ELR (cell line): ENCODE results near the gene NEB.

Source experiments
- DNase-seq: peaks from one replicate; pipeline ENCODE4 v3.0.0-alpha.2; 2015; ENCODE audit warnings: low read depth

The NEB gene

DNA sequence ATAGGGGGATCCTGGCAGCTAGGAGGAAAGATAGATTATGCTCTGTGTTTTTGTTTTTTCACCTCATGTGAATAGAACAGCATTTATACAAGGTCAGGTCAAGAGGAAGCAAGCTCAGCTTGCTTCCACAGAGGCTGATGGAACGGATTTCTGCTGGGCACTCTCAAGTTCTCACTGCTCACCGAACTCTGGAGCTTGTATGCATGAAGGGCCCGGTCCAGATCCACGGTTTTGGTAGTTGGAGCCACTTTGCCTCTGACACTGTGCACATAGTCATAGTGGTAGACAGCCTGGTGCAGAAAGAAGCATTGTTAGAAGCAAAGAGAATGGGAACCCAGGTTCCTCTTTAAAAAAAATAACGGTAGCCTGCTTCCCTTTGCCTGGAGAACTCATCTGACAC is 182.7 kb downstream of the NEB start:
- no peak for DNase-seq

DNA sequence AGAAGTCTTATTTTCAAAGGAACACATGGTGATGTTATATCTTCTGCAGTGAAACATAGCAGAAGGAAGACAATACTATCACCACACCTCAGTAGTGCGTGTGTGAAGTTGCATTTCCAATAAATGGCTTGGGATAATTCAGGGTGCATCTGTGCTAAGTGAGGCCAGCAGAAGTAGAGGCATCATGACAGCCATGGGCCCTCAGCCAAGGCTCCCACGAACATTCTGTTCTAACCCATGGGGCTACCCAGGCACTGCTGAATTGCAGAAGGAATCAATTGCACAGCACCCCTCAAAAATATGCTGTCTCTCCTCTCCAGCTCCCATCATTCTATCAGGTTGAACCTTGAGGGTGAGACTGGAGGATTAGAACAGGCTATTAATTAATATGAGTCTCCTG is 185.1 kb downstream of the NEB start:
- no peak for DNase-seq

DNA sequence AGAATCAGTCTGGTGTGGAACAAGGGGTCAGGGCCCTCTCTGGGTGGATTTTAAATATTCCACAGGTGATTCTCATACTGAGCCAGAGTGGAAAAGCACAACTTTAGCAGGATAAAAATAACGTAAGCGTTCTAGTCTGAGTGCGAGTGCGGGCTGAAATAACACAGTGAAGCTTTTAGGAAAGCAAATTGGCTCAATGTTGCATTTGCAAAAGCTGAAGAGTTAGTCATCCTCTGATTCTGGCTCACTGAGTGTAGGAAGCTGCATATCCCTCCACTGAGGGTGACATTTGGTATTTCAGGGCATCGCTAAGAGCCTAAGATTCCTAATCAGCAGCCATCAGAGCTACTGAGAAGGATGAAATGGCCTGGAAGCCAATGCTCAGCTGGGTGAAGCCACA is 189.8 kb downstream of the NEB start:
- no peak for DNase-seq

DNA sequence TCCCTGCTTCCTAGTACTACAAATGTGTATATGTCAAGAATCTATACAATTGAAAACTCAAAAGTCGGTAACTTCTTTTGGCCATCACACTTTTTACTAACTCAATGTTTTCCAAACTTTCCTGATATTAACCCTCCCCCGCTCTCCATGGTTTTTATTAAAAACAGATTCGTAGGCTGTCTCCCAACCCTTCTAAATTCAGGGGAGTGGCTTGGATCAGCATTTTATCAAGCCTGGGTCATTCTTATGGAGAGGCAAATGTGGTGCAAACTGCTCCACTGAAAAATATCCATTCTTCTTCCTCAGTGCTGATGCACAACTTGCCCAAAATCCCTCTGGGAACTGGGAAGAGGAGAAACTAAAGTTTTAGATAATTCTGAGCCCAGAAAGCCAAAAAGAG is 190.4 kb downstream of the NEB start:
- no peak for DNase-seq

DNA sequence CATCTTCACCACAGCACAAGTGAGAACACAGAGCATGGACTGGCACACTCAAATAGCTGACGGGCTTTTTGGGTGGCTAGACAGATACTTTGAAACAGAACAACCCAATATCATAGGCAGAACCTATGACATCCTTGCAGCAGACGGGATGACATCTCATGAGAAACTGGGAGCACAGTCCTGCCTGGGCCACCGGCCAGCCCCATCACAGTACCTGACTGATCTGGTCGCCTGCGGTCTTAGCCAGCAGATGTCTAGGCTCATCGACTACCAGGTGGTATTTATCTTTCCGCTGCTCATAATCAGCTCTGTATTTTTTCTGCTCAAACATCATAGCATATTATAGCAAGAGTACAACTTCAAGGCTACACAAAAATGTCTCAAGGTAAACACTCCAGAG is 200.3 kb downstream of the NEB start:
- no peak for DNase-seq

DNA sequence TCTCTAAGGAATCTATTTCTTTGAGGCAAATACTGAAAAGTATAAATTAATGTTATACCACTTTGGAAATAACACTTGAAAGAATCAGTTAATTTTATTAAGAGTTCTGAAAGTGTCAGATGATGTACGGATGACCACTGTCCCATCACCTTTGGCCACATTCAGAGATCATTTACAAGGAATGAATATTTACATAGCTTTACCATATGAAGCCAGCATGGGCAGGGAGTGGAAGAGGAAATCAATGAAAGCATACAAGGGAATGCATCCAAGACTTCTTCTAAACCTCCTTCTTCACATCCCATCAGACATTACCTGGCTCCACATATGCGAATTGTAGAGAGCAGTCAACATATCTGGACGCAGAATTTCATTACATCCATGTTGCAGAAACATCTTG is 201.1 kb downstream of the NEB start:
- DNase-seq = no peak

DNA sequence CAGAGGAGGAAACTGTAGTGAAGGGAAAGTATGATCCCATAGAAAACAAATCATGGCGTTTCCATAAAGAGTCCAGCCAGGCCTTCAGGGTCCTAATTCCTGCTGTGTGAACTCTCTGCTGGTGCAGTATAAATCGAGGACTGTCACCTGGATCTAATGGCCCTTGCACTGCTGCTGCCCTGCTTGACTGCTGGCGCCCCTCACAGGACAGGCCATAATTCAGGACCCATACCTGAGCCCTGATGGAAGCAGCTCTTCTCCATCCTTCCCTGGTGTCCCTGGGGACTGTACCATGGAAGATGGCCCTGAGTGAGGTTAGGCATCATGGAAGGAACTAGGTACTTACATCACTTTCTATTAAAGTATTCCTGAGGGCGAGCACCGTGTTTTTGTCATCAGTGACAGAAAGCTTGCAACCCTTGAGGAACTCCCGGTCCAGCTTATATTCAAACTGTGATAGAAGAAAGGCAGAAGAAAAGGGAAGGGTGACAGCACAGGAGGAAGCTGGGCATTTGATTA is 207.6 kb downstream of the NEB start:
- no peak for DNase-seq

DNA sequence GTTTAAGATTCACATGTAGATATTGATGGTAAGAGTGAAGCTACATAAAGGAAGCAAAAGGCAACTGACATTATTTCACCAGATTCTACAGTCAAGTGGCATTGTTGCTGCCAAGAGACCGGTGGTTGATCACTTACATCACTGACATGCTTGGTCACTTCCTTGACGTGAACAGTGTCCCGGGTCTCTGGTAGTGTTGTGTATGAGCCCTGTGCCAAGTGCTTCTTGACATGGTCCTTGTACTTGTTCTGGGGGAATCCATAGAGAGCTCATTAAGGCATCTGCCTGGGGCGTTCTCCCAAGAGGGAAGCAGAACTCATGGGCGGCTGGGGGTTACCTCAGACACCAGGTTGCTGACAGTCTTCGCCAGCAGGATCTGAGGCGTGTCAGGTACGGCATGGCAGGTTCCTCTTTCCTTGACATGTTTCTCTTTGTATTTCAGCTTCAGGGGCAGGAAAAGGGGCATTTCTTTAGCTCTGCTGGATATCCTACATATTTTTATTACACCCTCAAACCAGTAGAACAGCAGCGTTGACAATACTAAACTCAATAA is 208.4 kb downstream of the NEB start:
- no peak for DNase-seq

DNA sequence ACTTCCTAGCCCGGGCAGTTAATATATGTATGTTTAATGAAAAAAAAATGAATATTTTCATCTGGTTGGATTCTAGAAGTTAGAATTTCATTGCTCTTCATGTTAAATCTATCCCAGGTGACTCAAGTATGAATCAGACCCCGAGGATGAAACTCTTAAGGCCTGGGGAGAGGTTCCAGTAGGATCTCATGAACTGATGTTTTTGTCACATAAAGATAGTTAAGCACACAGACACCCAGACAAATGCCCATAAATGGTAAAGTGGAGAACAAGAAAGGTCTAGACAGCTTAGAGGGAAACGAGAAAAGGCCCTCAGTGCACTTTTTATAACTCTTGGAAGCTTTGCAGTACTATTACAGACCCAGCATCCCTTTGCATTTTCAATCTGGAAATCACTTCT is 210.4 kb downstream of the NEB start:
- peak; percentile 47 for DNase-seq

DNA sequence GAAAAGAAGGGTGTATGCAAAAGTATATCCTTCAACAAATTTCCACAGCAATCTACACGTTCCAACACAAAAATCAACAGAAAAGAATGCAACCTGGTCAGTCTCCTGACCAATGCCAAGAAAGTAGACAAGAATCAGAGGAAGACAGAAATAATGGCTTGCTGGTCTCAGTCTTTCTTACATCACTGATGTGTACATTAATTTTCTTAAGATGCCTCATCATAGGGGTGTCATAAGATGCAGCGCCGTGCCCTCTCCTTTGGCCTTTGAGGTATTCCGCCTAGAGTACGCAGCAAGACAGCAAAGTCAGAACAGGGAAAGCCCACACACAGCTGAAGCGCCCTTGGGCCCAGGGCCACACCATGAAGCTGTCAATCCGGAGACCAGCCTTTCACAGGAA is 211.7 kb downstream of the NEB start:
- DNase-seq = no peak

DNA sequence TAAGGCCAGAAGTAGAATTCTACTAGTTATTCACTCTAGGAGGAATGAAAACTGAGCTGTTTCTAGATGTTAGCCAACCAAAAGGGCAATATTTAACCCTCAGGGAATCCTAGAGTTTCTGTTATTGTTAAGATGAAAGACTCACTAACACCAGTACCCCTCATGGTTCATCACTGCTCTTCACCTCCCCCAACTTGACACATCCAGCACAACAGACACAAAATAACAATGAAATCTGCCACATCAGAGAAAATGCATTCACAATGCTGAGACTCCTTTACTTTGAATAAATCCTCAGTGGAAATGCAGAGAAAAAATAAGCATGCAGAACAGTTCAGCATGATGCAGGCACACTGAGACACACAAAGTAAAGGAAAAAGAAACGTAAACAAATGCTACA is 213.3 kb downstream of the NEB start:
- no peak for DNase-seq

DNA sequence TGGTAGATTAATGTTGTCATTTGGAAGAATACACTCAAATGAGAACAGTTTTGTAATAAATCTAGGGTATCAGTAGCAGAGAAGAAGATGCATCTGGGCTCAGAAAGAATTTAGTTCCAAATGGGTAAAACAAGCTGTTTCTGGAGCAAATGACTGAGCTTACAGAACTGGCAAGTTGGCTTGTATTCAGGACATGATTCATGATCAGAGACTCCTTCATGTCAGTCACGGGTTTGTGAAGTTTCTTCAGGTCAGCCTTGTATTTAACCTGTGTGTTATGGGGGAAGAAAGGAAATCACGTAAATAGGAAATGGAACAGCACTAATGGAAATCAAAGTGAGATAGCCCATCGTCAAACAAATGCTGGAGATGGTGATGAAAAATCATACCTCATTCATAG is 215.5 kb downstream of the NEB start:
- peak; percentile 19 for DNase-seq

DNA sequence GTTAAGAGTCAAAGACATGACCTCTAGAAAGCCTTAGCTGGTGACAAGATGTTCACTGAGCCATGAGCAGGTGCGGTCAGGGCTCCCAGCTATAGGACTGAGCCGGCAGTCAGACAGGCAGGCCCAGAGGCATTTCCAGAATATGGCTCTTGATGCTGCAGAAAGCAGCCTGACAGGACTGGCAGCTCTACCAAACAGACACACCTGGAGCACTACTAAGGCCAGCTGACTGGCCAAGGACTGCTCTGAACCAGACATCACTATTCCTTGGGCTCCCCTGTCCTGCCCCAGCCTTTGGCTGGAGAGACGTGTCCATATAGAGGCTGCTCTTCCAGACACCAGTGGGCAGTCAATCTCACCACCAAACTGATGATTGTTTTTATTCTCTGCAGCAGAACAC is 225.8 kb downstream of the NEB start:
- no peak for DNase-seq

DNA sequence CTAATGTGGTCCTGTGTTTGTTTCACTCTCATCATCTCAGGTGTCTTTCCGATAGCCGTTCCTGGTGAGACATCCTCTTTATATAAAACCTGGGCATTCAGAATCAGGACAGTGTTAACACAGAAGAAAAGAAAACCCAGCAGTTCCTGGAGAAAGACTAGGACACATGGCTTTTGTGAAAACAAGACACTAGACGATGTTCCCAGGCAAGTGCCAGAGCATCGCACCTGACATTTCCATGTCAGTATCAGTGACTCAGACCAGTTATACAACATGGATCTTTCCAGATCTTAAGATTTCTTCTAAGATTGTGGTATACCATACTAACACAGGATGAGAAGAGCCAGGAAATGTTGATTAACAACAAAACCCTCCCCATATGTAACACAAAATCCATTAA is 228.1 kb downstream of the NEB start:
- DNase-seq = no peak

DNA sequence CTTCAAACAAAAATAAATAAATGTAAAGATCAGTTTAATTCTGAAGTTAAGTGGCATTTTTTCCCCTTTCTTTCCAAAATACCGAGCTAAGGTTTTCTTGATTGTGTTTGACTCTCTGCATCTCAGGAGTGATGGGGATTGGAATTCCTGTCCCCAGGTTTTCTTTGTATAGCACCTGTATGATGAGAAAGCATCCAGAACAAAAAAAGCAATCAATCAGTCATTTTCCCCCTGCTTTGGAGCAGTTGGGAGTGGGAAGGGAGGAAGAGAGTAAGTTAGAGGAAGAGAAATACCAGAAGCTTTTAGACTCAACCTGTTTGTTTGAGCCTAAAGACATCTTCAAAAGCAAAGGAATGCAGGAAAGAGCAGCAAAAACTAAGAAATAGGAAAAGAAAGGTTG is 236.1 kb downstream of the NEB start:
- no peak for DNase-seq

DNA sequence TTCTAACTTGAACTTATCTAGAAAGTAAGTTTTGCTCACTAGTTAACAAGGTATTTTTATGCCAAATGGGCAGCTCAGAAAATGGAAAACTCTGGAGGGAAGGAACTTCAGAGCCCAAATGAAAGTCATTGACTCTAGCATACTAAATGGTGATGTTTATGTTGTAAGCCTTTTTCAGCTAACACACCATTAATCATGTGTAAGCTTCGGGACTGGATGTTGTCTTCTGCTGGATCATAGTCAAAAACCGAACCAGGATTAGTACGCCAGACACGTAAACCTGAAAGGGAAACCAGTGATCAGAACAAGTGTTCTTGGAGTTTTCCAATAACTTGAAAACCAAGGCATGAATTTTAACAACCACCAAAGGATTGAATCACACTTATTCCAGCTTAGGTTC is 242.8 kb downstream of the NEB start:
- no peak for DNase-seq

DNA sequence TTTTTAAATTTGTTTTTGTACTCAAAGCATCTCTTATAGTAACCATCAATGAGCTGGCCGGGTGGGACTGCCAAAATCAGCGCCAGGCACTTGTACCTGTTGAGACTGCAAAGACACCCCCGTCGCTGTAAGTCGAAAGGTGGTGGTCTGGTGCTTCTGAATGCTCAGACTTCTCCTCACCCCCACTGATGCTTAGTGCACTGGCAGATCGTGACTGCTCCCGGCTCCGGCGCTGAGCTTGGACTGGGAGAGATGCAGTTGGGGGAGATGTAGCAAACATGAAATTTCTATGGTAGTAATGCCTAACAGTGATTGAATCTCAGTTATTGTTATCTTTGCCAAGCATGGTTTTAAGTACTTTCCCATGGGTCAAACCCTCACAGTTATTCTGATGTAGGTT is 244.0 kb downstream of the NEB start:
- DNase-seq = no peak

DNA sequence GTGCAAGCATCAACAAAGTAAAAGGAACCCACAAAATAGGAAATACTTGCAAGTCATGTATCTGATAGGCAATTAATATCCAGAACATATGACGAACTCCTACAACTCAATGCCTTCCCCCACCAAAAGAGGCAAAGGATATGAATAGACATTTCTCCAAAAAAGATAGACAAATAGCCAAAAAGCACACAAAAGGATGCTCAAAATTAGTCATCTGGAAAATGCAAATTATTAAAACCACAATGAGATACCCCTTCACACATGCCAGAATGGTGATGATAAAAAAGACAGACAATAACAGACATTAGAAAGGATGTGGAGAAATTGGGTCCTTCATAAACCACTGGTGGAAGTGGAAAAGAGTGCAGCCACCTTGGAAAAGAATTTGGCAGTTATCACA is 248.2 kb downstream of the NEB start:
- DNase-seq = no peak

DNA sequence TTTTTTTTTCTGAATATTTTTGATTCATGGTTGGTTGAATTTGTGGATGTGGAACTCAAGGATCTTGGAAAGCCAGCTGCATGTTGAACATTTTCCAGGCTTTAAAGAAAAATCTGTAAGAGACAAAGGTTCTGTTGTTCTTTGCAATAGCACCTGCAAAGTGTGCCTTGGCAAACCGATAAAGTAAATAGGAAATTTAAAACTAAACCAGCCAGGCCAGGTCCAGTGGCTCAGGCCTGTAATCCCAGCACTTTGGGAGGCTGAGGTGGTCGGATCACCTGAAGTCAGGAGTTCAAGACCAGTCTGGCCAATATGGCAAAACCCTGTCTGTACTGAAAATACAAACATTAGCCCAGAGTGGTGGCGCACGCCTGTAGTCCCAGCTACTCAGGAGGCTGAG is 250.2 kb downstream of the NEB start:
- no peak for DNase-seq

DNA sequence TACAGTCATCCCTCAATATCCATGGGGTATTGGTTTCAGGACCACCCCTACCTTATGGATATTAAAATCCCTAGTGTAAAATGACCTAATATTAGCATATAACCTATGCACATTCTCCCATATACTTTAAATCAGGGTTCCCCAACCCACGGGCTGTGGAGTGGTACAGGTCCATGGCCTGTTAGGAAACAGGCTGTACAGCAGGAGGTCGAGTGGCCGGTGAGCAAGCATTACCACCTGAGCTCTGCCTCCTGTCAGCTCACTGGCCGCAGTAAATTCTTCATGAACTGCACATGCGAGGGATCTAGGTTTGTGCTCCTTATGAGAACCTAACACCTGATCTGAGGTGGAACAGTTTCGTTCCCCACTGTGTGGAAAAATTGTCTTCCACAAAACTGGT is 250.7 kb downstream of the NEB start:
- no peak for DNase-seq

DNA sequence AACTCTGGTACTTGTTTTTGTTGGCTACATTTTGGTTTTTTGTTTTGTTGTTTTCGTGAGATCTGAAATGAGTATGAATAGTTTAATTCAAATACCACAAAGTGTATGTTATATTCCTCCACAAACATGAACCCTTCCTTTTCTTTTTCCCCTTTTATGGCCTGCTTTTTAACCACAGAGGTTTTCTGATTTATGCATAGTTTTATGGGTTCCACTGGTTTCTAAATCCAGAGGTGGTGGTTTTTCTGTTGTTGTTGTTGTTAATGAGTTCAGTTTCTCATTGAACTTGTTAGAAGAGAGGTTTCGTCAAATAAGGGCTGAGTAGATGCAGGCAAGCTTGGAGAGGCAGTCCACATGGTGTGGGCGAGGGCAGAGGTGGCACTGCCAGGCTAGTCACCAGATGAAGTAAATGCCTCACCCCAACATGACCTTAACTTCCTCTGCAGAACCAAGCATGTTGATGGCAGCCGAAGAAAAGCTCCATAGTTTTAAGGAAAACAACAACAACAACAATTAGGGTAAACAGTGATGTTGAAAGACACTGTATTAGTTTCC is 252.0 kb downstream of the NEB start:
- no peak for DNase-seq

DNA sequence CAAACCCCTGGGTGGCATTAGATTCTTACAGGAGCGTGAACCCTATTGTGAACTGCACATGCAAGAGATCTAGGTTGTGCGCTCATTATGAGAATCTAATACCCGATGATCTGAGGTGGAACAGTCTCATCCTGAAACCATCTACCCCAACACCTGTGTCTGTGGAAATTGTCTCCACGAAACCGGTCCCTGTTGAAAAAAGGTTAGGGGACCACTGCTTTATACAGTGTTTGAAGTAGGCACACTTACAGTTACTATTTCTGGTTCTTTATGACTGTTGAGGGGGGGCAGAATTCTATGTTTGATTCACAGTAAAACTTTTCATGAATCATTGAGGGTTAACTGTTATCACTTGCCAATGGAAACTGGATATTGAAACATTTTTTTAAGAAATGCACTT is 252.5 kb downstream of the NEB start:
- no peak for DNase-seq

DNA sequence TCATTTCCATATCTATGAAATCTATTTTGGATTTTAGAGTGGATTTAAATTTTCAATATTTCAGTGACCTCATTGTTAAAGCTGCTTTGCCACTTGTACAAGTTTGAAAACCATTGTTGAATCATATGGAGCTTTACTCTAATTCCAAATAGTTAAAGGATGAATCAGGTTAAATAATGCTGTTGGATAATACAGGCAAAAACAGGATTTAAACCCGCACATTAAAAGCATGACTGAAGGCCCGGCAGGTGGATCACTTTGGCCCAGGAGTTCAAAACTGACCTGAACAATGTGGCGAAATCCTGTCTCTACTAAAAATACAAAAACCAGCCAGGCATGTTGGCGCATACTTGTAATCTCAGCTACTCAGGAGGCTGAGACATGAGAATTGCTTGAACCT is 256.3 kb downstream of the NEB start:
- peak; percentile 75 for DNase-seq

DNA sequence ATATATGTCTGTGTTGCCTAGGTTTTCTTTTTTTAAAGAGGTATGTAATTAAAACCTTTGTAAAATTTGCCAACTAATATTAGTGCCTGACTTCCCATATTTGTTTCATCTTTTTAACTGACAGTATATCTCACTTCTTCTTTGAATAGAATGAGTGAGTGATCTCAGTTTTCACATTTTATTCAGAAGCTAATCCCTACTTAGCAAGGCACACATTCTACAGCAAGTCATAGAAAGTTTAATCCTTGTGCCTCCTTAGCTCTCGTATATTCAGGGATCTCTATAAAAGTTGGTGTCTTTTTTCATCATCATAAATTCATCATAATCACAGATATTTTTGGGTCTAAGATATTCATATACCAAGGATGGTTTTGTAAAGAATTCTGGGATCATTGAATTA is 258.0 kb downstream of the NEB start:
- no peak for DNase-seq

DNA sequence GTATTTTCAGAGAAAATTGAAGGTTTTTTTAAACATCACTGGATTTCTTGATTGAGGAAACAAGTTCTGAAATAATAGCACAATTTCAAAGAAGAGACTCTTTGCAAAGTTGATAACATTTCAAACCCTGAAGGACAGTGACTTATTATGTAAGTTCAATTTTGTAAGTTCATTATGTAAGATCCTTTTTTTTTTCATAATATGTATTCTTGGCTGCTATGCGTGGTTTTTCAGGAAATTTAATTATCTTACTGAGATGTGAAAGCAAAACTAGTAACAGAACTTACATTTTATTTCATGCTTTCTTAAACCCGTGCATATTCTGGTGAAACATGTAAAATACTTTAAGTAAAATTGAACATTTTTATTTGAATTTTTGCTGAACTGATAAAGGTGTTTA is 259.2 kb downstream of the NEB start:
- no peak for DNase-seq
